DMS 273 (cell line): ENCODE measurements around the gene USP6NL.
"Not testable (repeated sequence)": the region's sequence is repeated elsewhere in the genome, so short reads cannot be mapped to it uniquely, and the experiment has no call there.

Source experiments
- DNase-seq: peaks from one replicate; lab custom pipeline; 2025; ENCODE audit not compliant: unreplicated experiment; lab: John Stamatoyannopoulos, UW

The USP6NL gene

GRCh38 chr10:11611248-11612020, at the start of gene USP6NL:
Gene USP6NL, minus strand, starts transcription at chr10:11611650. Its CDS starts 14,016 bp downstream, at chr10:11597634.
- peak; percentile 92 for DNase-seq

GRCh38 chr10:11658801-11659368, 47.4 kb upstream of the USP6NL start:
- no peak for DNase-seq

DNA sequence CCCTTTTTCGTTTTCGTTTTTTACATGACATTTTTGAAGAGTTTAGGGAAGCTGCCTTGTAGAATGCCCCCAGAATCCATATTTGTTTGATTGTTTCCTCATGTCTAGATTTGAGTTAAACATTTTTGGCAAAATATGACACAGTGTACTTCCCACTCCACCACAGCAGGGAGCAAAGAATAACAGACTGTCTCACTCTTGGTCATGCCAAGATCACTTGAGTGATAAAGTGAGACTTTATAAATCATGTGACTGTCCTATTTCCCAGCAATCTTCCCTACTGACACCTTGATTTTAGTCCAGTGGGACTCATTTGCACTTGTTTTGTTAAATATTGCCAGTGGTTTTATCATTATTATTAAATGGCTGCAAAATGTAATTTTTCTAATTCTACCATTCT, 44.4 kb upstream of the USP6NL start:
- peak; percentile 3 for DNase-seq

DNA sequence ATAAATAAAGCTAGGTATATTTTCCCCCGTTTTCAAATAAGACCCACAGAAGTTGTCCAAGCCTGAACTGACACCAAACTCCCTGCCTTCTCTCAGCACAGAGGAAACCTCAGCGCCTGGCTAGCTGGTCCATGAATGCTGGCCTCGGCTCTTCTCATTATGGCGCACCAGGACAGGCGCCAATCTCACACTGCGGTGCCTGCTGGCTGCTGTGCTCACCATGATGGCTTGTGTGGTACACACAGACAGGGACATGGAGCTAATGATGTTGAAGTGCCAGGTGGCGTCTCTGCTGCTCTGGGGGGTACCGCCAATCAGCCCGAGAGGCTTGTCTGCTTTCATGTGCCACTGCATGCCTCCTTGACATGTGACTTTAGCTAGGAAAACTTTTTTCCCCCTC, 43.2 kb upstream of the USP6NL start:
- no peak for DNase-seq

DNA sequence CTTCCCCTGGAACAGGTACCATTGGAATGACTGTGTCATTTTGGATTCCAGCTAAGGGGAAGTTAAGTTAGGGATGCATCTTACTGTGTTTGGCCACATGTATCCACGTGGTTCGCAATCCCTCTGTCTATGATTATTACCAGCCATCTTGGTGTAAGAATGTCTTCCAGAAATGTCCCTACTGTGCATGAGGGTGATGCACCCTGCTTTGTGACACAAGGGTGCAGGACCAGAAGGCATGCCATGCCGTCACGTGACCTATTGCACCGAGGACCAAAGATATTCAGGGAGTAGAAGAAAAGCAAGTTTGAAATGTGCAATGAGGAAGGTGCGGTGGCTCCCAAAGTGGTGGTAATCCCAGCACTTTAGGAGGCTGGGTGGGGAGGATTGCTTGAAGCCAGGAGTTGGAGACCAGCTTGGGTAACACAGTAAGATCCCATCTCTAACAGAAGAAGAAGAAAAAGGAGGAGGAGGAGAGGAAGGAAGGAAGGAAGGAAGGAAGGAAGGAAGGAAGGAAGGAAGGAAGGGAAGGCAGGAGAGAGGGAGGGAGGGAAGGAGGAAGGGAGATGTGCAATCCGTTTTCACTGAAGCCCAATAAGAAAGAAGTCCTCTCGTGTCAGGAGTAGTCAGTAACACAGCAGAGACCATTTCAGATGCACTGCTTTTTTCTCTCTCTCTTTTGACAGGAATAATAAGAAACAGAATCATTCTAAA, 42.5 kb upstream of the USP6NL start:
- no peak for DNase-seq

DNA sequence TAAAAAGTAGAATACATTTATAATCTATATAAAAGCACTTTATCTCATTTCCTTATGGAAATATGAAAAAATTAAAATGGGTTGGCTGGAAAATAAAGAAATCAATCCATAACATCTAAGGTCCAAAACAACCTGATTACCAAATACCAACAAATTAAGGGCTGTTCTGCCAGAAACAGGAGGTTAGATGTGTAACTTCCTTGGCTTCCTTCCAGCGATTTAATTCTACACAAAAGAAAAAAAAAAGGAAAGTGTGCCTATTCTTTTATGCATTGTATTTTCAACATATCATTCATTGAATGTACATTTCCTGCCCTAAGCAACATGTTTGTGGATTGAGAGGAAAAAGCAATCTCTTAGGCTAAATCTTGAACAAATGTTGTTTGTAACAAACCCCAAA, 36.2 kb upstream of the USP6NL start:
- peak; percentile 12 for DNase-seq

DNA sequence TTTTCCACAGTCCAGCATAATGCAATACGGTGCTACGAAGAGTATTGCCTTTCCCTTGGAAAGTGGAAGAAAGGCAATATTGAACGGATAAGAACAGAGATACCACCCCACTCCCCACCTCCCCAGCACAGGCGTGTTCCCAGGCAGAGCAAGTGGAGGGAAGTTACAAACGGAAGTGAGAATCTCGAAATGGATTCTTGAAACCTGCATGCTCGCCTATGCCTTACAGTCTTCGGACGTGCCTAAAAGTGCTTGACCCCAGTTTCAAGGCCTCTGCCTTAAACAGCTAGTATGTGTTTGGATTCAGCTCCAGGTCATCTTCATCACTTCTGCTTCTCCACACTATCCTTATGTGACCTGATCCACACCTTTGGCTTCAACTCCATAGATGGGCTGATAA, 35.0 kb upstream of the USP6NL start:
- no peak for DNase-seq

GRCh38 chr10:11643039-11643438, 31.6 kb upstream of the USP6NL start:
- DNase-seq = no peak

DNA sequence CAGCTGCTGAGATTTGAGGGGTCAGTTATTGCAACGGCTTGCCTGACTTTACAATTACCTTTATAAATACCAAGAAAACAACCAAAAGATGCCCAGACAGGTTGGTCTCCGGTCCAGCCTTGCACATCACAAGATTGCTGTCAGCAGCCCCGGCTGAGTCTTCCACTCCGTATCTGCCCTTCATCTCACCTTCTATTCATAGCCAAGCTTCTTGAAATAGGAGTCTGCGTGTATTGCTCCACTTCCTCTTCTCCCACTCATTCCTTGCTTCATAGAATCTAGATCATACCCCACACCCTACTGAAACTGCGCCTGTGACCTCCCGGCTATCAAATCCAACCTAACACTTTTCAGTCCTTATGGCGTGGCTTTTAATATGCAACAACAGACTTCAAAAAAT, 31.1 kb upstream of the USP6NL start:
- no peak for DNase-seq

- no peak for DNase-seq
Observed at GRCh38 chr10:11639849-11640764, 28.7 kb upstream of the USP6NL start.

DNA sequence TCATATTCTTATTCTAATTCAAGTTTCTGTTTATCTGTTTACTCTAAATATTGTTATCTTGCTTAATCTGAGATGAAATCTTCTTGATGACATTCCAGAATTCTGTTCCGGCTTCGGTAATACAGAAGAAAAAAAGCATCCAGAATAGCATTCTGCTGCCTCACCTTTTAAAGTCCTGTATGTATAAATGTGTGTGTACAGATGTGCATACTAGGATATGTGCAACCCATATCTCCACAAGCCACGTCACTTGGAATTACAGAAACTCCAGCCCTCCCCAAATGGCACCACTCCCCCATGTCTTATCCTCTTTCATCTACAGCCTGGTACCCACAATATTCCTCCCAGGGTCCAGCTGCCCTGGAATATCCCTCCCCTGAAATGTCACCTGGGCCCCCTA, 27.9 kb upstream of the USP6NL start:
- no peak for DNase-seq

DNA sequence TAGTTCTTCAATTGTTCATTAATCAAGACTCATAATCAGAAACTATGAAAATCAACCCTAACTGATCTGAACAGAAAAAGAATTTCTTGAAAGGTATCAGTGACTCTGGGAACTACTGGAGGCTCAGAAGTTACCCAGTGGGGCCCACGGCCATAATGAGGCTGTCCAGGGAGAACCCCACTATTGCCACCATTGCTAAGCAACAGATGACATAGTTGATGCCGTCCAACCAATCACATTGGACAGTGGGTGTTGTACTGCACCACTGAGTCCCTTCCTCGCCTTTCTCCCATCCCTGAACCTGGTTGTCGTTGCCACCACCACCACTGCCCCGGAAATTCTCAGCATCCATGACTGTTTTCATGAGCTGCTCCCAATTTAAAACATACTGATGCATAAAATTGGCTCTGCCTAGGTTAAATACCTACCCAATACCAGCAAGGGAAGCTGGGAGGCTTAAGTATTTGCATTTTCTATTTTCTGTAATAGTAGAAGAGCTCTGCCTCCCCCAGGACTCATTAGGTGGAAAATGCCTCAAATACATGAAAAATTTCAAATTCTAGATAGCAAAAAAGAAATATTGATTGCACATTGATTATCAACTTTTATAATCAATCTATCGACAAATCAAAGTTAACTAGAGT, 26.7 kb upstream of the USP6NL start:
- peak; percentile 27 for DNase-seq

DNA sequence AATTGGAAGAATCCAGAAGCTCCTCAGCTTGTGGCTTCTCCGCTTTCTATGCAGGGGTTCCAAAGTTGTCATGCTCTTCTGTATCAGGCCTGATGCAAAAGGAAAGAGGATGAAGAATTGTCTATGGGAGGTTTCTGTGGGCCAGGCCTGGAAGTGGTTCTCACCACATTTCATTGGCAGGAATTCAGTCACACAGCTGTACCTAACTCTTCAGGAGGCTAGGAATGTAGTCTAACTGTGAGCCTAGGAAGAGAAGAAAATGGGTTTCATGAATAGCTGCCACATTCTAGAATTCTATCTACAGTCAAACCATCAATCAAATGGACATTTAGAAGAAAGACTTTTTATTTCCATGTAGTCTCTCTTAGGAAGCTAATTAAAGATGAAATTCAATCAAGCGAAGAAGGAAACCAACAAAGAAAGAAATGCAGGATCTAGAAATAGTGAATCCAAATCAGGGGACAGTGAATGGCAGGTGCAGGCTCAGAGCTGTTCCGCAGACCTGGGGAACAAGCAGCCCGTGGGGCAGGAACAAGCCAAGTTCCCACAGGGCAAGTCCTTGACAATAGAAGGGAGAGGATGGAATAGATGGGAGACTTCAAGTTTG, 25.4 kb upstream of the USP6NL start:
- DNase-seq = no peak

GRCh38 chr10:11631890-11632587, 20.6 kb upstream of the USP6NL start:
- no peak for DNase-seq

- no peak for DNase-seq
Observed at GRCh38 chr10:11631291-11631690, 19.8 kb upstream of the USP6NL start.

DNA sequence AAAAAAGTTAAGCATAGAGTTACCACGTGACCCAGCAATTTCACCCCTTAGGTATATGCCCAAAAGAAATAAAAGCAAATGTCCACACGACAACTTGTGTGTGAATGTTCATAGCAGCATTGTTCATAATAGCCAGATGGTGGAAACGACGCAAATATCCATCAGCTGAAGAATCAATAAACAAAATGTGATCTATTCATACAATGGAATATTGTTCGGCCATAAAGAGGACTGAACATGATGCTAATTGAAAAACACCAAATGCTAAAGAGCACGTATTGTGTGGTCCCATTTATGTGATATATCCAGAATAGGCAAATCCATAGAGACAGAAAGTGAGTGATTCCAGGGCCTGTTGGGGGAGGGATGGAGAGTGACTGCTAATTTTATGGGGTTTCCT, 18.3 kb upstream of the USP6NL start:
- DNase-seq = no peak

GRCh38 chr10:11627941-11628340, 16.5 kb upstream of the USP6NL start:
- DNase-seq = not testable (repeated sequence)

DNA sequence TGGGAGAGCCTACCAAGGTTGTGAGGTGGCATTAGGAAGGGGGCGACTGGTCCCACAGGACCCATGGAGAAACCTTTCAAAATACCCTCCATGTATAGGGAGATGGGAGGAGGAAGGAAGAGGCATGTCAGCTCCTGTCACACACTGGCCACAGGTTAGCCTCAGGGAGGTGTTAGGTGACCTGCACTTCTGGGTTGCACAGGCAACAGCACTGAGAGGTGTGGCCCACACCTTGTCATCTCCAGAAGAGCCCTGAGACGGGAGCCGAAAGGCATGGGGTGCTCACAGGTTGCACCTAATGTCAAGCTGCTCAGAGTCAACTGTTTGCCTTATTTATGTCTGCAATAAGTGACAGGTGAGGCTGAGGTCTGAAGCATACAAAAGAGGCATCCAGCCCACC, 14.6 kb upstream of the USP6NL start:
- DNase-seq = no peak

GRCh38 chr10:11625019-11625735, 13.7 kb upstream of the USP6NL start:
- no peak for DNase-seq
